ENCODE measurements around the gene DCTD. TPM values are rescaled to one million over a fixed set of nuclear protein-coding genes. Genes with fewer than 3 reads are reported as not detected.

Gene DCTD
- total RNA-seq, 1 donor from 2014 or later = 76.8 TPM

DNA sequence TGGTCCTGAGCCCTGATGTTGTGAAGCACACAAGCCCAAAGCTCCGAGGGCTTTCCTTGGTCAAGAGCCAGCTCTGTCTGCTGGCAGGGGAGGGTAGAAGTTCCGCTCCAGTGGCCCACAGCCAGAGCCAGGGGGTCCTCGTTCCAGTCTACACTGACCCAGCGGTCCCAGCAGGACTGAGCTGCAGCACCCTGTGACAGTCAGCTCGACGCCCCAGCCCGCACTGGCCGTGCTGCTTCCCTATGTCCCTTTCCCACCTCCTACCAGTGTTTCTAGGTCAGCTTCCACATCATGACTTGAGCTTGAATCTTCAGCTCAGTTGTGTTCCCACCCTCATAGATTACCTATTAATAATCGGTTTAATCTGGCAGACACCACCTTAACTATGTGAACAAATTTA is 22.5 kb upstream of the DCTD start:
- intact Hi-C loops (cut with micrococcal nuclease) = loop anchor here (2.0 kb wide), 1 partner anchor 133 kb away; no protein-coding TSS in a partner anchor
- Mint-ChIP-seq H3K4me3 (no peak overlapping the region), H3K27ac (no peak overlapping the region), H3K36me3 (ENCODE audit: low read depth) (no peaks in the 10 kb centered on the region), H3K27me3 (peaks cover 10% of the 10 kb centered on the region), H3K9me3 (no peaks in the 10 kb centered on the region), H3K4me1 (peaks cover 5% of the 10 kb centered on the region)
- ATAC-seq (ENCODE audit: low read depth) (no peak), DNase-seq (no peak)
- POLR2A ChIA-PET = no interaction called here
- TF ChIP-seq, protein P1, sequence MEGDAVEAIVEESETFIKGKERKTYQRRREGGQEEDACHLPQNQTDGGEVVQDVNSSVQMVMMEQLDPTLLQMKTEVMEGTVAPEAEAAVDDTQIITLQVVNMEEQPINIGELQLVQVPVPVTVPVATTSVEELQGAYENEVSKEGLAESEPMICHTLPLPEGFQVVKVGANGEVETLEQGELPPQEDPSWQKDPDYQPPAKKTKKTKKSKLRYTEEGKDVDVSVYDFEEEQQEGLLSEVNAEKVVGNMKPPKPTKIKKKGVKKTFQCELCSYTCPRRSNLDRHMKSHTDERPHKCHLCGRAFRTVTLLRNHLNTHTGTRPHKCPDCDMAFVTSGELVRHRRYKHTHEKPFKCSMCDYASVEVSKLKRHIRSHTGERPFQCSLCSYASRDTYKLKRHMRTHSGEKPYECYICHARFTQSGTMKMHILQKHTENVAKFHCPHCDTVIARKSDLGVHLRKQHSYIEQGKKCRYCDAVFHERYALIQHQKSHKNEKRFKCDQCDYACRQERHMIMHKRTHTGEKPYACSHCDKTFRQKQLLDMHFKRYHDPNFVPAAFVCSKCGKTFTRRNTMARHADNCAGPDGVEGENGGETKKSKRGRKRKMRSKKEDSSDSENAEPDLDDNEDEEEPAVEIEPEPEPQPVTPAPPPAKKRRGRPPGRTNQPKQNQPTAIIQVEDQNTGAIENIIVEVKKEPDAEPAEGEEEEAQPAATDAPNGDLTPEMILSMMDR (IDR thresholded peaks at IDR 0.05) = no peak
- CTCF ChIA-PET = interaction anchor here (0.6 to 3.0 kb wide), 5 partner anchors 11 to 644 kb away, joined by 3 to 29 read pairs (median 4); no protein-coding TSS in a partner anchor

DNA sequence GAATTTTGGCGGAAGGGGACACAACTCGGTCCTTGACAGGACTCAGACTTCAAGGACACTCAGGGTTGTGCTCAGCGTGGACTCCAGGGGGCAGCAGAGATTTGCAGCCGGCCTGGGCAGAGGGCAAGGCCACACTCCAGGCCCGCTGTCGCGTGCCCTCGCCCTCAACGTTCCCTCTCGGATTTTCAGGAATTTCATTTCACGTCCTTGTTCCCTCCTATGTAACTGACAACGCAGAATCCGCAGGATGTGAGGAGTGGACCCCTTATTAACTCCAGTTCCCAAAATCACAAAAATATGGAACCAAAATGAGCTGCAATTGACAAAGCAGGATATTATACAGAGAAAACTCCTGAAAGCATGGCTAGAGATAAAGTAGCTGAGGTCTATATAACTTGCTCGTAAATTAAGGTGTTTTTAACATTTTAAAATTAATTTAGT is 21.0 kb upstream of the DCTD start:
- H3K27me3 Mint-ChIP-seq = peaks cover 14% of the 10 kb centered on the region
- H3K36me3 Mint-ChIP-seq (ENCODE audit: low read depth) = no peaks in the 10 kb centered on the region
- TF ChIP-seq, protein P1 (IDR thresholded peaks at IDR 0.05) = no peak
- ChIA-PET CTCF (interaction anchor here (0.8 to 3.0 kb wide), 10 partner anchors 9 to 468 kb away, joined by 3 to 29 read pairs (median 6); no protein-coding TSS in a partner anchor), POLR2A (no interaction called here)
- no peak overlapping the region for H3K4me3 Mint-ChIP-seq
- DNase-seq = peak; percentile 49
- no peaks in the 10 kb centered on the region for H3K9me3 Mint-ChIP-seq
- H3K4me1 Mint-ChIP-seq = peaks cover 5% of the 10 kb centered on the region
- intact Hi-C loops (cut with micrococcal nuclease) = loop anchor here (1.0 to 2.0 kb wide), 4 partner anchors 135 to 469 kb away; no protein-coding TSS in a partner anchor
- H3K27ac Mint-ChIP-seq = no peak overlapping the region
- peak; percentile 95 for ATAC-seq (ENCODE audit: low read depth)

DNA sequence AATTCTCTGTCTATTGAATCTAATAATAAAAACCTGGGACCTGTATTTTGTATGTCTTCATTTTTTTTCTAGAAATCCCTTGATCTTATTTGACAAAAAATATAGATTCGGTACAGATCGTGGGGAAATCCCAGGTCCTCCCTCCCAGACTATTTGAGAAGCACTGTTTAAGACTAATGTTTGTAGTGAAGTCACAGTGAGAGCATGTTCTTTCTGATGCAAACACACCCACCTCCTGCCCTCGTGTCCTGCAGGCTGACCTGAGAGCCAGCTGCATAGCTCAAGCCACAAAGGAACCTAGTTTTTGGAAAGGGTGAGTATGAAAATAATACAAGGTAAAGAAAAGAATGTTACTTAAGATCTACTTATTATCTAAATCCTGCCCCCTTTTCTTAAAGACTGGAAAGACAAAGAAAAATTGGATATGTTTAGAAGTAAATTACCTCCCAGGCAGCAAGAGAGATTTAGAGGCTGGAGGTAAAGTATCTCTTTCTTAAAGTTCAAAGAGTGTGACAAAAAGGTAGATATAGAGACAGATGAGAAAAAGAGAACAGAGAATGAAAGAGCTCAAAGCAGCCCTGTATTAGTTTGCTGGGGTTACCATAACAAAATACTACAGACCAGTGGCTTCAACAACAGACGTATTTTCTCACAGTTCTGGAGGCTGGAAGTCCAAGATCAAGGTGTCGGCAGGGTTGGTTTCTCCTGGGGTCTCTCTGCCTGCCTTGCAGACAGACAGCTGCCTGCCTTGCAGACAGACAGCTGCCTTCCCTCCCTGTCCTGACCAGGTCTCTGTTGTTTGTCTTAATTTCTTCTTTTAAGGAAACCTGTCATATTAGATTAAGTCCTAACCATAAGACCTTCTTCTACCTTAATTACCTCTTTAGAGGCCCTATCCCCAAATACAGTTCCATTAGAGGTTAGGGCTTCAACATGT is 20.4 kb upstream of the DCTD start:
- H3K36me3 Mint-ChIP-seq (ENCODE audit: low read depth) = no peaks in the 10 kb centered on the region
- ChIA-PET POLR2A (no interaction called here), CTCF (interaction anchor here (0.8 to 3.0 kb wide), 7 partner anchors 10 to 469 kb away, joined by 3 to 29 read pairs (median 8); no protein-coding TSS in a partner anchor)
- no peaks in the 10 kb centered on the region for H3K9me3 Mint-ChIP-seq
- intact Hi-C loops (cut with micrococcal nuclease) = loop anchor here (1.0 to 2.0 kb wide), 4 partner anchors 135 to 470 kb away; no protein-coding TSS in a partner anchor
- TF ChIP-seq, protein P1 (IDR thresholded peaks at IDR 0.05) = no peak
- no peak overlapping the region for H3K27ac Mint-ChIP-seq
- DNase-seq = no peak
- peaks cover 16% of the 10 kb centered on the region for H3K27me3 Mint-ChIP-seq
- no peak overlapping the region for H3K4me3 Mint-ChIP-seq
- peaks cover 5% of the 10 kb centered on the region for H3K4me1 Mint-ChIP-seq
- no peak for ATAC-seq (ENCODE audit: low read depth)

DNA sequence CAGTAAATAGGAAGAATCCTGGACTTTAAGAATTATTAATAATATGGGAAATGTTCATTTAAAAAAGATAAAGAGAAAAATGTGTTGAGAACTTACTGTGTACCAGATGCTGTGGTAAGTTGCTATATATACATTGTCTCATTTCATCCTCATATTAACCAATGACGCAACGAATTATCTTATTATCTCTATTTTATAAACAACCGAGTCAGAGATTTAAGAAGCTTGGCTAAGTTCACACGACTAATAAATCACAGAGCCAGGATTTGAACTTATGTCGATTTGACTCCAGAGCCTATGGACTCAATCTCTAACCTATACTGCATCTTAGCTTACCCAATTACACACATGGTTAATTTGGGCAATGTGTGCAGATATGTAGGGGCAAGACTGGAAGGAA is 15.5 kb upstream of the DCTD start:
- ChIA-PET CTCF (no interaction called here), POLR2A (no interaction called here)
- intact Hi-C loops (cut with micrococcal nuclease) = no loop called here
- DNase-seq (no peak), ATAC-seq (ENCODE audit: low read depth) (no peak)
- TF ChIP-seq, protein P1 (IDR thresholded peaks at IDR 0.05) = no peak
- H3K9me3 Mint-ChIP-seq = no peaks in the 10 kb centered on the region
- H3K4me1 Mint-ChIP-seq = no peaks in the 10 kb centered on the region
- peaks cover 12% of the 10 kb centered on the region for H3K27me3 Mint-ChIP-seq
- H3K36me3 Mint-ChIP-seq (ENCODE audit: low read depth) = no peaks in the 10 kb centered on the region
- H3K27ac Mint-ChIP-seq = no peak overlapping the region
- no peak overlapping the region for H3K4me3 Mint-ChIP-seq

DNA sequence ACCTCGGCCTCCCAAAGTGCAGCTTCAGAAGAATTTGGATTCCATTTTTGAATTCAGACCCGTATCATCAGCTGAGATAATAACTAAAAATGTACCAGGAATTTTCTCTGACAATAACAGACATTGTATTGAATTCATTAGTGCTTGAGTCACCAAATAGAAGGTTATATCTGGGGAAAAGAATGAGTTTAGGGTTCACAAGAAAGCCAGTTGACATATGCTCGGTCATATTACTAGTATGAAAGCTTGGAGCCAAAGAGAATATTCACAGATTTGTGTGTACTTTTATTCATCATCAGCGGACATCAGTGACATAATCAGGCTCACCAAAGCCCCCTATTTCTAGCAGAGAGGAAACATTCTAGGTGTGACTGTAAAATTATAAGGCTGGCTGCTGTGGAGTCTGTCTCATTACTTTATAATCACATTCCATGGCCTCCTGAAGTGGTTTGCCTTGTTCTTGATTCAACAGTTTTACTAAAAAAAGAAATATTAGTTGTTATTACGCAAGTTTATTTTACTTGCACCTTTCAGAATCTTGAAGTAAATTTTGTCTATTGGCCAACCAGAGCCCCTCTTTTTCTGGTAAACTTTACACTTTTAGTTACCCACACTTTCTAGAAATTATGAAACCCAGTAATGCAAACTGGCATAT is 14.6 kb upstream of the DCTD start:
- no peak overlapping the region for H3K27ac Mint-ChIP-seq
- intact Hi-C loops (cut with micrococcal nuclease) = no loop called here
- no peak for DNase-seq
- POLR2A ChIA-PET = no interaction called here
- peaks cover 9% of the 10 kb centered on the region for H3K27me3 Mint-ChIP-seq
- no peak for ATAC-seq (ENCODE audit: low read depth)
- H3K9me3 Mint-ChIP-seq = no peaks in the 10 kb centered on the region
- CTCF ChIA-PET = no interaction called here
- no peaks in the 10 kb centered on the region for H3K36me3 Mint-ChIP-seq (ENCODE audit: low read depth)
- TF ChIP-seq, protein P1 (IDR thresholded peaks at IDR 0.05) = no peak
- no peaks in the 10 kb centered on the region for H3K4me1 Mint-ChIP-seq
- no peak overlapping the region for H3K4me3 Mint-ChIP-seq
